ENCODE measurements around the gene VPS37B. TPM values are rescaled to one million over a fixed set of nuclear protein-coding genes. Genes with fewer than 3 reads are reported as not detected.
A peak's percentile ranks its signal among the peaks of the same experiment; 100 is the strongest.

Gene VPS37B
- total RNA-seq, 1 experiment from 2014 or later, result 18.1 TPM

DNA sequence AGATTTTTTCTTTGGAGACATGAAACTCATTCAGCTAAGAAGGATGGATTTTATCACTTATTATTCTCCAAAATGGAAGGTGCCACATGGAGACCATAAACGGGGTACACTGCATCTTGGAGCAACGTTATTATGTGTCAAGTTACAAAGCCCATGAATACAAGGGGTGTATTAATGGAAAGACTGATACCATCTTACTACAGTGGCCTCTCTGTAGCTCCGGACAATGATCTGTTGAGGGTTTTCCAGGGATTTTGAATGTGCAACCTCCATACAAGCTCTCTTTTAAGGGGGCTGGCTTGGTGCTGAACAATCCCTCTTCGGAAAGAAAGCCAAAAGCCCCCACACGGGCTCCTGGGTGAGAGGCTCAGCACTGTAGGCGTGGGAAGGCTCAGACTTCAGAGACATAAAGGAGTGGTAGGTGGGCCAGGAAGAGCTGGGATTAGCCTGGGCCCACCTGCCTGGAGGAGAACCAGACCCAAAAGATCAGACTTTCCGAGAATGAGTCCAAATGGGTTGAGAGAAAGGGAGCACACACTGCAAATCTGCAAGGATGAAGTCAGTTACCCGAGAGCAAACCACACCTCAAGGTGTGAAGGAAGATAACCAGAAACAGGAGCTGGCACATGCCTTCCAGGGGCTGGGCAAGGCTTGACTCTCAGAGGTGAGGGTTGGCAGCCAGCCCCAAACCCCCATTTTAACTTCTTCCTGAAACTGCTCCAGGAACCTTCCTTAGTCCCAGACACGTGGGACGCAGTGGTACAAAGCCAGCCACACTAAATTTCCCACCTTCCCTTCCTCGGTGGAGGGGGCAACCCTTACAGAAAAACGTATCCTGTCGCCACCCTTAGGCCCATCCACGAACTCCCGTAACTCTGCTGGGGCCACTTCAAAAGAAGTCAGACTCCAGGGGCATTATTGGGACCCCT lies 1.5 kb downstream of the VPS37B start:
- Mint-ChIP-seq H3K9me3 (peaks cover 6% of the 10 kb centered on the region), H3K27ac (no peak overlapping the region), H3K4me3 (peak overlapping the region; percentile 83), H3K27me3 (ENCODE audit: low read depth) (peaks cover 73% of the 10 kb centered on the region), H3K4me1 (peaks cover 49% of the 10 kb centered on the region), H3K36me3 (no peaks in the 10 kb centered on the region)
- DNase-seq (ENCODE audit: low spot score) (no peak), ATAC-seq (no peak)
- CTCF ChIA-PET, result no interaction called here
- TF ChIP-seq, protein P1, sequence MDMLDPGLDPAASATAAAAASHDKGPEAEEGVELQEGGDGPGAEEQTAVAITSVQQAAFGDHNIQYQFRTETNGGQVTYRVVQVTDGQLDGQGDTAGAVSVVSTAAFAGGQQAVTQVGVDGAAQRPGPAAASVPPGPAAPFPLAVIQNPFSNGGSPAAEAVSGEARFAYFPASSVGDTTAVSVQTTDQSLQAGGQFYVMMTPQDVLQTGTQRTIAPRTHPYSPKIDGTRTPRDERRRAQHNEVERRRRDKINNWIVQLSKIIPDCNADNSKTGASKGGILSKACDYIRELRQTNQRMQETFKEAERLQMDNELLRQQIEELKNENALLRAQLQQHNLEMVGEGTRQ (CRISPR knock-in tag; IDR thresholded peaks at IDR 0.05), result no peak
- no peak for TF ChIP-seq ELF4 (CRISPR knock-in tag; IDR thresholded peaks at IDR 0.05; ENCODE audit: low read depth)
- TF ChIP-seq CBFB (CRISPR knock-in tag; IDR thresholded peaks at IDR 0.05; ENCODE audit: low read depth), result no peak
- TF ChIP-seq, protein P2, sequence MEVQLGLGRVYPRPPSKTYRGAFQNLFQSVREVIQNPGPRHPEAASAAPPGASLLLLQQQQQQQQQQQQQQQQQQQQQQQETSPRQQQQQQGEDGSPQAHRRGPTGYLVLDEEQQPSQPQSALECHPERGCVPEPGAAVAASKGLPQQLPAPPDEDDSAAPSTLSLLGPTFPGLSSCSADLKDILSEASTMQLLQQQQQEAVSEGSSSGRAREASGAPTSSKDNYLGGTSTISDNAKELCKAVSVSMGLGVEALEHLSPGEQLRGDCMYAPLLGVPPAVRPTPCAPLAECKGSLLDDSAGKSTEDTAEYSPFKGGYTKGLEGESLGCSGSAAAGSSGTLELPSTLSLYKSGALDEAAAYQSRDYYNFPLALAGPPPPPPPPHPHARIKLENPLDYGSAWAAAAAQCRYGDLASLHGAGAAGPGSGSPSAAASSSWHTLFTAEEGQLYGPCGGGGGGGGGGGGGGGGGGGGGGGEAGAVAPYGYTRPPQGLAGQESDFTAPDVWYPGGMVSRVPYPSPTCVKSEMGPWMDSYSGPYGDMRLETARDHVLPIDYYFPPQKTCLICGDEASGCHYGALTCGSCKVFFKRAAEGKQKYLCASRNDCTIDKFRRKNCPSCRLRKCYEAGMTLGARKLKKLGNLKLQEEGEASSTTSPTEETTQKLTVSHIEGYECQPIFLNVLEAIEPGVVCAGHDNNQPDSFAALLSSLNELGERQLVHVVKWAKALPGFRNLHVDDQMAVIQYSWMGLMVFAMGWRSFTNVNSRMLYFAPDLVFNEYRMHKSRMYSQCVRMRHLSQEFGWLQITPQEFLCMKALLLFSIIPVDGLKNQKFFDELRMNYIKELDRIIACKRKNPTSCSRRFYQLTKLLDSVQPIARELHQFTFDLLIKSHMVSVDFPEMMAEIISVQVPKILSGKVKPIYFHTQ (CRISPR knock-in tag; IDR thresholded peaks at IDR 0.05), result no peak
- TF ChIP-seq, protein P3, sequence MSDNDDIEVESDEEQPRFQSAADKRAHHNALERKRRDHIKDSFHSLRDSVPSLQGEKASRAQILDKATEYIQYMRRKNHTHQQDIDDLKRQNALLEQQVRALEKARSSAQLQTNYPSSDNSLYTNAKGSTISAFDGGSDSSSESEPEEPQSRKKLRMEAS (CRISPR knock-in tag; IDR thresholded peaks at IDR 0.05), result no peak
- no peak for TF ChIP-seq CREM (CRISPR knock-in tag; IDR thresholded peaks at IDR 0.05)
- TF ChIP-seq, protein P4, sequence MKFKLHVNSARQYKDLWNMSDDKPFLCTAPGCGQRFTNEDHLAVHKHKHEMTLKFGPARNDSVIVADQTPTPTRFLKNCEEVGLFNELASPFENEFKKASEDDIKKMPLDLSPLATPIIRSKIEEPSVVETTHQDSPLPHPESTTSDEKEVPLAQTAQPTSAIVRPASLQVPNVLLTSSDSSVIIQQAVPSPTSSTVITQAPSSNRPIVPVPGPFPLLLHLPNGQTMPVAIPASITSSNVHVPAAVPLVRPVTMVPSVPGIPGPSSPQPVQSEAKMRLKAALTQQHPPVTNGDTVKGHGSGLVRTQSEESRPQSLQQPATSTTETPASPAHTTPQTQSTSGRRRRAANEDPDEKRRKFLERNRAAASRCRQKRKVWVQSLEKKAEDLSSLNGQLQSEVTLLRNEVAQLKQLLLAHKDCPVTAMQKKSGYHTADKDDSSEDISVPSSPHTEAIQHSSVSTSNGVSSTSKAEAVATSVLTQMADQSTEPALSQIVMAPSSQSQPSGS (CRISPR knock-in tag; IDR thresholded peaks at IDR 0.05; ENCODE audit: borderline replicate concordance, low read depth), result no peak
- TF ChIP-seq, protein P5, sequence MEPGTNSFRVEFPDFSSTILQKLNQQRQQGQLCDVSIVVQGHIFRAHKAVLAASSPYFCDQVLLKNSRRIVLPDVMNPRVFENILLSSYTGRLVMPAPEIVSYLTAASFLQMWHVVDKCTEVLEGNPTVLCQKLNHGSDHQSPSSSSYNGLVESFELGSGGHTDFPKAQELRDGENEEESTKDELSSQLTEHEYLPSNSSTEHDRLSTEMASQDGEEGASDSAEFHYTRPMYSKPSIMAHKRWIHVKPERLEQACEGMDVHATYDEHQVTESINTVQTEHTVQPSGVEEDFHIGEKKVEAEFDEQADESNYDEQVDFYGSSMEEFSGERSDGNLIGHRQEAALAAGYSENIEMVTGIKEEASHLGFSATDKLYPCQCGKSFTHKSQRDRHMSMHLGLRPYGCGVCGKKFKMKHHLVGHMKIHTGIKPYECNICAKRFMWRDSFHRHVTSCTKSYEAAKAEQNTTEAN (CRISPR knock-in tag; IDR thresholded peaks at IDR 0.05), result no peak
- no peak for TF ChIP-seq ATF1 (CRISPR knock-in tag; IDR thresholded peaks at IDR 0.05)
- TF ChIP-seq SMAD4 (CRISPR knock-in tag; IDR thresholded peaks at IDR 0.05), result no peak
- TF ChIP-seq, protein P6, sequence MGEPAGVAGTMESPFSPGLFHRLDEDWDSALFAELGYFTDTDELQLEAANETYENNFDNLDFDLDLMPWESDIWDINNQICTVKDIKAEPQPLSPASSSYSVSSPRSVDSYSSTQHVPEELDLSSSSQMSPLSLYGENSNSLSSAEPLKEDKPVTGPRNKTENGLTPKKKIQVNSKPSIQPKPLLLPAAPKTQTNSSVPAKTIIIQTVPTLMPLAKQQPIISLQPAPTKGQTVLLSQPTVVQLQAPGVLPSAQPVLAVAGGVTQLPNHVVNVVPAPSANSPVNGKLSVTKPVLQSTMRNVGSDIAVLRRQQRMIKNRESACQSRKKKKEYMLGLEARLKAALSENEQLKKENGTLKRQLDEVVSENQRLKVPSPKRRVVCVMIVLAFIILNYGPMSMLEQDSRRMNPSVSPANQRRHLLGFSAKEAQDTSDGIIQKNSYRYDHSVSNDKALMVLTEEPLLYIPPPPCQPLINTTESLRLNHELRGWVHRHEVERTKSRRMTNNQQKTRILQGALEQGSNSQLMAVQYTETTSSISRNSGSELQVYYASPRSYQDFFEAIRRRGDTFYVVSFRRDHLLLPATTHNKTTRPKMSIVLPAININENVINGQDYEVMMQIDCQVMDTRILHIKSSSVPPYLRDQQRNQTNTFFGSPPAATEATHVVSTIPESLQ (CRISPR knock-in tag; IDR thresholded peaks at IDR 0.05), result no peak
- TF ChIP-seq, protein P7, sequence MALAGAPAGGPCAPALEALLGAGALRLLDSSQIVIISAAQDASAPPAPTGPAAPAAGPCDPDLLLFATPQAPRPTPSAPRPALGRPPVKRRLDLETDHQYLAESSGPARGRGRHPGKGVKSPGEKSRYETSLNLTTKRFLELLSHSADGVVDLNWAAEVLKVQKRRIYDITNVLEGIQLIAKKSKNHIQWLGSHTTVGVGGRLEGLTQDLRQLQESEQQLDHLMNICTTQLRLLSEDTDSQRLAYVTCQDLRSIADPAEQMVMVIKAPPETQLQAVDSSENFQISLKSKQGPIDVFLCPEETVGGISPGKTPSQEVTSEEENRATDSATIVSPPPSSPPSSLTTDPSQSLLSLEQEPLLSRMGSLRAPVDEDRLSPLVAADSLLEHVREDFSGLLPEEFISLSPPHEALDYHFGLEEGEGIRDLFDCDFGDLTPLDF (CRISPR knock-in tag; IDR thresholded peaks at IDR 0.05), result no peak
- TF ChIP-seq GABPB1 (CRISPR knock-in tag; IDR thresholded peaks at IDR 0.05), result no peak
- TF ChIP-seq, protein P8, sequence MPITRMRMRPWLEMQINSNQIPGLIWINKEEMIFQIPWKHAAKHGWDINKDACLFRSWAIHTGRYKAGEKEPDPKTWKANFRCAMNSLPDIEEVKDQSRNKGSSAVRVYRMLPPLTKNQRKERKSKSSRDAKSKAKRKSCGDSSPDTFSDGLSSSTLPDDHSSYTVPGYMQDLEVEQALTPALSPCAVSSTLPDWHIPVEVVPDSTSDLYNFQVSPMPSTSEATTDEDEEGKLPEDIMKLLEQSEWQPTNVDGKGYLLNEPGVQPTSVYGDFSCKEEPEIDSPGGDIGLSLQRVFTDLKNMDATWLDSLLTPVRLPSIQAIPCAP (CRISPR knock-in tag; IDR thresholded peaks at IDR 0.05), result no peak
- TF ChIP-seq, protein P9, sequence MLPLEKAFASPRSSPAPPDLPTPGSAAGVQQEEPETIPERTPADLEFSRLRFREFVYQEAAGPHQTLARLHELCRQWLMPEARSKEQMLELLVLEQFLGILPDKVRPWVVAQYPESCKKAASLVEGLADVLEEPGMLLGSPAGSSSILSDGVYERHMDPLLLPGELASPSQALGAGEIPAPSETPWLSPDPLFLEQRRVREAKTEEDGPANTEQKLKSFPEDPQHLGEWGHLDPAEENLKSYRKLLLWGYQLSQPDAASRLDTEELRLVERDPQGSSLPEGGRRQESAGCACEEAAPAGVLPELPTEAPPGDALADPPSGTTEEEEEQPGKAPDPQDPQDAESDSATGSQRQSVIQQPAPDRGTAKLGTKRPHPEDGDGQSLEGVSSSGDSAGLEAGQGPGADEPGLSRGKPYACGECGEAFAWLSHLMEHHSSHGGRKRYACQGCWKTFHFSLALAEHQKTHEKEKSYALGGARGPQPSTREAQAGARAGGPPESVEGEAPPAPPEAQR (CRISPR knock-in tag; IDR thresholded peaks at IDR 0.05), result no peak
- POLR2A ChIA-PET, result interaction anchor here (0.8 kb wide), 1 partner anchor 487 kb away, joined by 3 read pairs; no protein-coding TSS in a partner anchor
